Measurements from ENCODE around the gene B3GAT1. TPM values are rescaled to one million over a fixed set of nuclear protein-coding genes. Genes with fewer than 3 reads are reported as not detected.

Gene B3GAT1
- polyA plus RNA-seq, 3 donors, result not detected

DNA sequence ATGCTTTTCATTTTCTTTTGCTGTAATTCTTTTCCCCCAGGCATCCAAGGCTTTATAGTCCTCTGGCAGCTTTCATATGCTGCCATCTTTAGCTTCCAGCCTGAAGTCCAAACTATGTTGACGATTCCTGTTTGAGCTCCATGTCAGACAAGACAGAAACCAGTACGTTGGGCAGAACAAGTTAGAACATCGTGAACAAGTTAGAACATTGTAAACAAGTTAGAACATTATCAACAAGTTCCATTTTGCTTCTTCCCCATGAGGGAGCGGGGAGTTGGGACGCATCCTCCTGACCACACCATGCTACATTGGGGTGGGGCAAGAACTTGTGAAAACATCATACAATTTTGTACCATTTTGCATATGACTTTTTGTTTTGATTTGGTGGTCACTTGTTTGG, 56.4 kb downstream of the B3GAT1 start:
- Mint-ChIP-seq H3K9me3 (peaks cover 0 to 3% (median 0%) of the 10 kb centered on the region in 7 donors), H3K4me1 (no peaks in the 10 kb centered on the region), H3K27ac (no peak overlapping the region), H3K27me3 (ENCODE audit: low read depth in 3 of 3) (peaks cover 9 to 14% (median 13%) of the 10 kb centered on the region in 3 donors), H3K4me3 (no peak overlapping the region), H3K36me3 (no peaks in the 10 kb centered on the region)
- no peak overlapping the region for H3K4me2 ChIP-seq (replicated peaks; ENCODE audit: extremely low read depth, low read length, poor library complexity, severe bottlenecking)
- H3K9ac ChIP-seq (ENCODE audit: insufficient read depth, low read length, poor library complexity, severe bottlenecking), result no peak overlapping the region
- WGBS (ENCODE audit: insufficient coverage), result 94% methylated on average over 3 of the region's 5 CpGs
- no peaks in the 10 kb centered on the region for H3K27me3 ChIP-seq (ENCODE audit: control insufficient read depth in 2 of 2, insufficient read depth in 2 of 2, low read length in 2 of 2)
- H3K36me3 ChIP-seq (replicated peaks in 1 of 2; ENCODE audit: control insufficient read depth in 1 of 2, insufficient read depth in 2 of 2, low read length in 2 of 2), result no peaks in the 10 kb centered on the region
- no peak overlapping the region for H2AFZ ChIP-seq (ENCODE audit: insufficient read depth, low read depth, low read length, poor library complexity, severe bottlenecking)
- intact Hi-C loops (cut with micrococcal nuclease), result no loop called here
- H3K79me2 ChIP-seq (ENCODE audit: insufficient read depth, low read length), result no peaks in the 10 kb centered on the region
- H3K27ac ChIP-seq (ENCODE audit: low read depth in 1 of 2, low read length in 2 of 2), result no peak overlapping the region
- TF ChIP-seq, protein P1, sequence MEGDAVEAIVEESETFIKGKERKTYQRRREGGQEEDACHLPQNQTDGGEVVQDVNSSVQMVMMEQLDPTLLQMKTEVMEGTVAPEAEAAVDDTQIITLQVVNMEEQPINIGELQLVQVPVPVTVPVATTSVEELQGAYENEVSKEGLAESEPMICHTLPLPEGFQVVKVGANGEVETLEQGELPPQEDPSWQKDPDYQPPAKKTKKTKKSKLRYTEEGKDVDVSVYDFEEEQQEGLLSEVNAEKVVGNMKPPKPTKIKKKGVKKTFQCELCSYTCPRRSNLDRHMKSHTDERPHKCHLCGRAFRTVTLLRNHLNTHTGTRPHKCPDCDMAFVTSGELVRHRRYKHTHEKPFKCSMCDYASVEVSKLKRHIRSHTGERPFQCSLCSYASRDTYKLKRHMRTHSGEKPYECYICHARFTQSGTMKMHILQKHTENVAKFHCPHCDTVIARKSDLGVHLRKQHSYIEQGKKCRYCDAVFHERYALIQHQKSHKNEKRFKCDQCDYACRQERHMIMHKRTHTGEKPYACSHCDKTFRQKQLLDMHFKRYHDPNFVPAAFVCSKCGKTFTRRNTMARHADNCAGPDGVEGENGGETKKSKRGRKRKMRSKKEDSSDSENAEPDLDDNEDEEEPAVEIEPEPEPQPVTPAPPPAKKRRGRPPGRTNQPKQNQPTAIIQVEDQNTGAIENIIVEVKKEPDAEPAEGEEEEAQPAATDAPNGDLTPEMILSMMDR (IDR thresholded peaks at IDR 0.05), result no peak
- H4K20me1 ChIP-seq (ENCODE audit: insufficient read depth, low read length), result no peaks in the 10 kb centered on the region
- no peaks in the 10 kb centered on the region for H3K4me1 ChIP-seq (ENCODE audit: control insufficient read depth in 1 of 2, insufficient read depth in 2 of 2, low read length in 2 of 2)
- no peak overlapping the region for H3K4me3 ChIP-seq (replicated peaks in 1 of 3; ENCODE audit: low read depth in 2 of 3, low read length in 3 of 3)
- no peak for DNase-seq
- H3K9me3 ChIP-seq (replicated peaks in 1 of 2; ENCODE audit: control insufficient read depth in 1 of 2, insufficient read depth in 1 of 2, low read length in 2 of 2), result no peaks in the 10 kb centered on the region

- H2AFZ ChIP-seq (ENCODE audit: insufficient read depth, low read depth, low read length, poor library complexity, severe bottlenecking), result no peak overlapping the region
- H3K27ac ChIP-seq (ENCODE audit: low read depth in 1 of 2, low read length in 2 of 2), result no peak overlapping the region
- no peaks in the 10 kb centered on the region for H3K79me2 ChIP-seq (ENCODE audit: insufficient read depth, low read length)
- H3K4me3 ChIP-seq (replicated peaks in 1 of 3; ENCODE audit: low read depth in 2 of 3, low read length in 3 of 3), result no peak overlapping the region
- TF ChIP-seq, protein P1 (IDR thresholded peaks at IDR 0.05), result no peak
- WGBS (ENCODE audit: insufficient coverage), result no CpG with 5 or more reads among the region's 2 CpGs
- Mint-ChIP-seq H3K36me3 (no peaks in the 10 kb centered on the region), H3K9me3 (peaks cover 0 to 3% (median 0%) of the 10 kb centered on the region in 7 donors), H3K27me3 (ENCODE audit: low read depth in 3 of 3) (peaks cover 9 to 13% (median 13%) of the 10 kb centered on the region in 3 donors), H3K27ac (no peak overlapping the region), H3K4me3 (no peak overlapping the region), H3K4me1 (no peaks in the 10 kb centered on the region)
- H3K9ac ChIP-seq (ENCODE audit: insufficient read depth, low read length, poor library complexity, severe bottlenecking), result no peak overlapping the region
- no peaks in the 10 kb centered on the region for H3K36me3 ChIP-seq (replicated peaks in 1 of 2; ENCODE audit: control insufficient read depth in 1 of 2, insufficient read depth in 2 of 2, low read length in 2 of 2)
- no peaks in the 10 kb centered on the region for H3K9me3 ChIP-seq (replicated peaks in 1 of 2; ENCODE audit: control insufficient read depth in 1 of 2, insufficient read depth in 1 of 2, low read length in 2 of 2)
- no peak for DNase-seq
- no peaks in the 10 kb centered on the region for H4K20me1 ChIP-seq (ENCODE audit: insufficient read depth, low read length)
- no peak overlapping the region for H3K4me2 ChIP-seq (replicated peaks; ENCODE audit: extremely low read depth, low read length, poor library complexity, severe bottlenecking)
- H3K4me1 ChIP-seq (ENCODE audit: control insufficient read depth in 1 of 2, insufficient read depth in 2 of 2, low read length in 2 of 2), result no peaks in the 10 kb centered on the region
- intact Hi-C loops (cut with micrococcal nuclease), result no loop called here
- H3K27me3 ChIP-seq (ENCODE audit: control insufficient read depth in 2 of 2, insufficient read depth in 2 of 2, low read length in 2 of 2), result no peaks in the 10 kb centered on the region
These were observed 56.9 kb downstream of the B3GAT1 start for GRCh38 chr11:134355136-134355535.

Measured in CD14-positive monocyte (primary cell).